GM20000 (cell line): ENCODE results near the gene FEM1B.

Source experiments
- DNase-seq: peaks from one replicate; pipeline ENCODE4 v3.0.0; 2012; ENCODE audit warnings: low spot score
- CTCF ChIP-seq: IDR thresholded peaks from 2 replicates; pipeline ENCODE4 v1.5.1; 2012; ENCODE audit warnings: mild to moderate bottlenecking, control low read depth; ENCODE audit errors: extremely low read depth, missing control alignments

Gene FEM1B

GRCh38 chr15:68316061-68316804 lies 38.7 kb downstream of the FEM1B start:
- DNase-seq = no peak
- TF ChIP-seq CTCF = peak; percentile 36

- TF ChIP-seq CTCF = no peak
- no peak for DNase-seq
These were observed 39.9 kb downstream of the FEM1B start for GRCh38 chr15:68317281-68318007.

GRCh38 chr15:68318008-68318835 lies 40.7 kb downstream of the FEM1B start:
- DNase-seq = no peak
- TF ChIP-seq CTCF = no peak

GRCh38 chr15:68318931-68319909 lies 41.7 kb downstream of the FEM1B start:
- TF ChIP-seq CTCF = no peak
- DNase-seq = no peak

- no peak for TF ChIP-seq CTCF
- no peak for DNase-seq
These were observed 42.5 kb downstream of the FEM1B start for GRCh38 chr15:68319997-68320396.

- no peak for DNase-seq
- no peak for TF ChIP-seq CTCF
These were observed 43.7 kb downstream of the FEM1B start for GRCh38 chr15:68321229-68321628.
